ENCODE measurements around the gene TBC1D21.

TBC1D21 gene

DNA sequence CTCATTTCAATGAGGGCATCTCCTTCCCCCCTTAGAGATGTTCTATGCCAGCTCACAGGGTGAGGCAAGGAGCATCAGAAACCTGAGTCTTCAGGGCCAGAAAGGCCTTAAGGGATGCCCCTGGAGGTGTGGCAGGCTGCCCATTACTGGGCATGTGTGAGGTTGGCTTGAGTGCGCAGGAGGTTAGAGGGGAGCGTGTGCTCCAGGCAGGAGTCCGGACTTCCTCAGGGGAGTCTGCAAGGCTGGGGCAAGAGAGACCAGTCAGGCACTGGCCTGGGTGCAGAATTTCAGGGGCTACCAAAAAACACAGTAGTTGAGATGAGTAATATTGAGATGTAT, 54.8 kb downstream of the TBC1D21 start:
- CTCF ChIA-PET, result interaction anchor here (0.6 to 2.3 kb wide), 13 partner anchors 8 to 112 kb away, joined by 3 to 13 read pairs (median 4); no protein-coding TSS in a partner anchor
- TF ChIP-seq HDGF (IDR thresholded peaks at IDR 0.05; ENCODE audit: borderline replicate concordance) (no peak), LEF1 (IDR thresholded peaks at IDR 0.05; ENCODE audit: borderline replicate concordance) (no peak), CTBP1 (IDR thresholded peaks at IDR 0.05; ENCODE audit: borderline replicate concordance) (no peak), NFRKB (IDR thresholded peaks at IDR 0.05) (no peak)
- TF ChIP-seq, protein P1, sequence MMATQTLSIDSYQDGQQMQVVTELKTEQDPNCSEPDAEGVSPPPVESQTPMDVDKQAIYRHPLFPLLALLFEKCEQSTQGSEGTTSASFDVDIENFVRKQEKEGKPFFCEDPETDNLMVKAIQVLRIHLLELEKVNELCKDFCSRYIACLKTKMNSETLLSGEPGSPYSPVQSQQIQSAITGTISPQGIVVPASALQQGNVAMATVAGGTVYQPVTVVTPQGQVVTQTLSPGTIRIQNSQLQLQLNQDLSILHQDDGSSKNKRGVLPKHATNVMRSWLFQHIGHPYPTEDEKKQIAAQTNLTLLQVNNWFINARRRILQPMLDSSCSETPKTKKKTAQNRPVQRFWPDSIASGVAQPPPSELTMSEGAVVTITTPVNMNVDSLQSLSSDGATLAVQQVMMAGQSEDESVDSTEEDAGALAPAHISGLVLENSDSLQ (IDR thresholded peaks at IDR 0.05), result no peak
- POLR2A ChIA-PET, result interaction anchor here (0.7 to 3.0 kb wide), 8 partner anchors 8 to 86 kb away, joined by 3 to 17 read pairs (median 4); no protein-coding TSS in a partner anchor
- no peak for DNase-seq (ENCODE audit: extremely low spot score)

DNA sequence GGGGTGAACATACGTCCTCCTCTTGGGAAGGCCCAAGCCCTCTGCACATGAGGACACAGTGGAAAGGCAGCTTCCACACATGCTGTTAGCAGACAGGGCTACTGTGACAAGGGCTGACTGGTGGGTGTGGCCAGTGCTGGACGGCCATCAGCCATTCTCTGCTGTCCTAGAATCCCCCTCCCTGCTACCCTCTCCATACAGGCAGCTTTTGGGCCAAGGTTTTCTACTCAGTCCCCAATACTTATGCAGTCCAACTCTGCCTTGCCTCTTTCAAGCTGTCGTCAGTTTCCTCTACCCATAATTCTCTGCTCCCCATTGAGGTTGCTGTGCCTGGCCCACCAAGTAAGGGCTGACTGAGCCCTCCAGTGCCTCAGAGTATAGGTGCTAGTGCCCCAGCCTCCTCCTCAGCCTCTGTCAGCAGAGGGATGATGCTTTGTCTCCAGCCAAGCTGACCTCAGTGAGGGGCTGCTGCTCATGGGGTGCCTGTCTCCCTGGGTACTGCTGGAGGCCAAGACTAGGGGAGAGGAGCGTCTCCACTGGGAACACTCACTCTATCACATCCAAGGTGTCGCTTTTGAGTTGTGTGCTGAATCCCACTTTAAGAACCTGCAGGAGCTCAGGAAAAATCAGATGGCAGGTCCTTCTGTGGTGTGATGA, 55.7 kb downstream of the TBC1D21 start:
- CTCF ChIA-PET, result interaction anchor here (0.5 to 1.5 kb wide), 3 partner anchors 10 to 465 kb away, joined by 3 to 7 read pairs (median 3); no protein-coding TSS in a partner anchor
- DNase-seq (ENCODE audit: extremely low spot score), result no peak
- POLR2A ChIA-PET, result no interaction called here
- no peak for TF ChIP-seq L3MBTL2 (conservative IDR thresholded peaks at IDR 0.05)

DNA sequence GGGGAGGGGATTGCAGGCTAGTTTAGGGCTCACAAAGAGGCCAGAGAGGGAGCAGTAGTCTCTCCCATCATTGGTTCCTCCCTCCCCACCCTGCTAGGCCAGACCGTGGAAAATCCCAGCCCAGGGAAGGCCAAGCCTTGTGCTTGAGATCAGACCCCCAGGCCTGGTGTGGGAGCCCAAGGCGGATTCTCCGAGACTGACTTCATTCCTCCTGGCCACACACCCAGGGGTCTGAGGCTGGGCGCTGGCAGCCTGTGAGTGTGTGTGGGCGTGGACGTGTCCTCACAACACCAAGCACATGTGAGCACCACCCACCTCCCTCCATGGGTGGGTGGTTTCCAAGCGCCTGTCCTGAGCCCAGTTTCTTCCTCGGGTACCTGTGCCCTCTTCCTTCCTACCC, 57.0 kb downstream of the TBC1D21 start:
- TF ChIP-seq NFRKB (IDR thresholded peaks at IDR 0.05) (no peak), FOXA1 (IDR thresholded peaks at IDR 0.05) (no peak), ELF4 (IDR thresholded peaks at IDR 0.05) (no peak), FOXM1 (IDR thresholded peaks at IDR 0.05; ENCODE audit: borderline replicate concordance) (no peak), CTBP1 (IDR thresholded peaks at IDR 0.05; ENCODE audit: borderline replicate concordance) (no peak), TARDBP (IDR thresholded peaks at IDR 0.05) (no peak), SP1 (IDR thresholded peaks at IDR 0.05) (no peak), LEF1 (IDR thresholded peaks at IDR 0.05; ENCODE audit: borderline replicate concordance) (no peak)
- TF ChIP-seq, protein P1 (IDR thresholded peaks at IDR 0.05), result no peak
- CTCF ChIA-PET, result interaction anchor here (1.0 kb wide), 1 partner anchor 57 kb away, joined by 3 read pairs; the partner anchor contains the start of gene TBC1D21
- POLR2A ChIA-PET, result no interaction called here
- DNase-seq (ENCODE audit: extremely low spot score), result no peak

DNA sequence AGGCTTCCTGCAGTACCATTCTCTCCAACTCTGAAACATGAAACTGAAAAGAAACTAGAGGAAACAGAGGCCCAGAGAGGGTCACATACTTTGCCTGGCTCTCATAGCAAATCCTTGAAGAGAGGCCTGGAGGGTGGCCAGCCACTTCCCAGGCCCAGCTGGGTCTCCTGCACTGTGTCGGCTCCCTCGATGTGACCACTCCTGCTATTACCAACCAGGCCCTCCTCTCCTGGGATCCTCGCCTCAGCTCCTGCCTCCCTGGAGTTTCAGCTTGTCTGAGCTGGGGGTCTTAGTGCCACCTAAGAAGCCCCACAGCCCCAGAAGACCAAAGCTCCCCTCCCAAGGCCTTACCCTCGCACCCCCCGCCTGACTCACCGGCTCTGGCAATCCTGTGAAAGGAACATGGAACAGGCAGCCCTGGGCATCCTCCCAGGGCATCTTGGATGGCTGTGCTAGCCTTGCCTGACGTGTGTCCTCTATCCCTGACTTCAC, 57.5 kb downstream of the TBC1D21 start:
- no peak for DNase-seq (ENCODE audit: extremely low spot score)
- POLR2A ChIA-PET, result no interaction called here
- CTCF ChIA-PET, result interaction anchor here (1.0 kb wide), 1 partner anchor 57 kb away, joined by 3 read pairs; the partner anchor contains the start of gene TBC1D21
- TF ChIP-seq FOXM1 (IDR thresholded peaks at IDR 0.05; ENCODE audit: borderline replicate concordance), result no peak
- TF ChIP-seq BHLHE40 (IDR thresholded peaks at IDR 0.05; ENCODE audit: borderline replicate concordance), result no peak
- TF ChIP-seq, protein P1 (IDR thresholded peaks at IDR 0.05), result no peak
- no peak for TF ChIP-seq FOXA1 (IDR thresholded peaks at IDR 0.05)
- TF ChIP-seq ELF4 (IDR thresholded peaks at IDR 0.05), result no peak
- TF ChIP-seq SP1 (IDR thresholded peaks at IDR 0.05), result no peak

DNA sequence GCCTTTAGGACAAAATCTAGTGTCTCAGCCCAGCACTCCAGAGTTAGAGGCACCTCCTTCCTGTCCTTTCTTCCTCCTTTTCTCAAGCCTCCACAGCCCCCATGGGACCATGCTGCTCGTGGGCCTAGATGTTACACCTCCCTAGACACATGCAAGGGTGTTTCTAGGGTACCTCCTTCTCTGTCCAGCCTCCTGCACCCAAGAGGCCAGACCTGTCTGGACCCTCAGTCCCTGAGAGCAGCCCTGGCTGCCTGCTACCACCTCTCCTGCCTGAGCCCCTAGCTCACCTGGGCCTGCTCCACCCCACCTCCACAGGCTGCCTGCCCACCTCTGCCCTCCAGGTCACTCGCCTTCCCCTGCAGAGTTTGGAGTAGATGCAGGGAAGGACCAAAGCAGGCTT, 58.1 kb downstream of the TBC1D21 start:
- no peak for DNase-seq (ENCODE audit: extremely low spot score)
- POLR2A ChIA-PET, result no interaction called here
- TF ChIP-seq FOXA1 (IDR thresholded peaks at IDR 0.05) (no peak), FOXK2 (IDR thresholded peaks at IDR 0.05) (no peak), ELF4 (IDR thresholded peaks at IDR 0.05) (no peak), ZNF384 (IDR thresholded peaks at IDR 0.05) (no peak), BHLHE40 (IDR thresholded peaks at IDR 0.05; ENCODE audit: borderline replicate concordance) (no peak), FOXM1 (IDR thresholded peaks at IDR 0.05; ENCODE audit: borderline replicate concordance) (no peak)
- CTCF ChIA-PET, result interaction anchor here (1.0 kb wide), 1 partner anchor 58 kb away, joined by 3 read pairs; the partner anchor contains the start of gene TBC1D21

DNA sequence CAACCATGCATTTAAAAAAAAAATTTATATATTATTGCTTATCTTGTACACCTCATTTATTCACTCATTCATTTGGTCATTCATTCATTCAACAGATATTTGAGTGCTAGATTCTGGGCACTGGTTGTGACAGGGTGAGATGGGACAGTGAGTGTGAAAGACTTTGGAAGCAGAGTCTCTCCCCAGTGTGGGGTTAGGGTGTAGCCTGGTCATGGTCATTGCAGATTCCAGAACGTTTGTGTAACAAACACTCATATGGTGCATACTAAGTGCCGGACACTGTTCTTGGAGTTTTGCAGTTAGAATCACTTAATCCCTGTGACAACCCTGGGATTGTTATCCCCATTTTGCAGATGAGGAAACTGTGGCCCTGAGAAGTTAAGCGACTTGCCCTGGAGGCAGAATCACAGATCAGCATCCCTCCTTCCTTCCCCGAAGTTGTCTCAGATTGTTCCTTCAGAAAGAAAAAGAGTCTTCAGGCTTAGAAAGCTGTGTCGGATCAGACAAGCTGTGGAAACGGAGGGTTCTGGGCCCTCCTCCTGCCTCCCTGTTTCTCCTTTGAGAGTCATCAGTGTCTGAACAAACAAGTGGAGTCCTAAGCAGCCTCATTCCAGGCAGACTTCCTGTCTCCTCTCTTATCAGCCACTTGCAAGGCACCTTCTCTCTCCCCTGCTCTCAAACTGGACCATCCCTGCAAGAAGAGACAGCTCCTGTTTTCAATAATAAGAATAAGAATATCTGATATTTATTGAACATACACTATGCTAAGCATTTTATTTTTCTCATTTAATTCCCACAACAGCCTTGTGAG, 59.2 kb downstream of the TBC1D21 start:
- CTCF ChIA-PET, result interaction anchor here (0.7 to 1.0 kb wide), 3 partner anchors 9 to 224 kb away, joined by 3 read pairs; no protein-coding TSS in a partner anchor
- no peak for TF ChIP-seq ELF4 (IDR thresholded peaks at IDR 0.05)
- TF ChIP-seq SP1 (IDR thresholded peaks at IDR 0.05), result no peak

DNA sequence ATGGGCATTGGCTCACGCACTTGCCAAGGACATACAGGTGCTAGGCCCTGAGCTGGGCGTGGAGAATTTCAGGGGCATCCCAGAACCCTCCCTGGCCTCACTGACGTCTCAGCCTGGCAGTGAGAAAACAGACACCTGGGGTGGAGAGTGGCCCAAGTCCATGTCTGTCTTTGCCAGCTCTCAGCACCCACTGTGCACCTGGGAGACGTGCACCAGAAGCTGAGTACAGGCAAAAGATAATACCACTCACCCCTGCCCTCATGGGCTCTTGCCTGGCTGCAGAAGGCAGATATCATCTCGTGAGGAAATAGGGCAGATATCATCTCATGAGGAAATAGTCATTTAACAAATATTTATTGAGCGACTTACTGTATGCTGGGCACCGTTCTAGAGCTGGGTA, 60.9 kb downstream of the TBC1D21 start:
- ChIA-PET CTCF (interaction anchor here (0.6 kb wide), 1 partner anchor 14 kb away, joined by 3 read pairs; no protein-coding TSS in a partner anchor), POLR2A (interaction anchor here (1.3 kb wide), 1 partner anchor 28 kb away, joined by 3 read pairs; no protein-coding TSS in a partner anchor)
- DNase-seq (ENCODE audit: extremely low spot score), result no peak
- TF ChIP-seq FOXK2 (IDR thresholded peaks at IDR 0.05), result no peak
- no peak for TF ChIP-seq ARNT (IDR thresholded peaks at IDR 0.05)
- no peak for TF ChIP-seq FOXA1 (IDR thresholded peaks at IDR 0.05)
- TF ChIP-seq TARDBP (IDR thresholded peaks at IDR 0.05), result no peak
- TF ChIP-seq FOXM1 (IDR thresholded peaks at IDR 0.05; ENCODE audit: borderline replicate concordance), result no peak
- no peak for TF ChIP-seq SP1 (IDR thresholded peaks at IDR 0.05)
- TF ChIP-seq ELF4 (IDR thresholded peaks at IDR 0.05), result no peak
- no peak for TF ChIP-seq LEF1 (IDR thresholded peaks at IDR 0.05; ENCODE audit: borderline replicate concordance)
- TF ChIP-seq, protein P1 (IDR thresholded peaks at IDR 0.05), result no peak
- no peak for TF ChIP-seq CTBP1 (IDR thresholded peaks at IDR 0.05; ENCODE audit: borderline replicate concordance)
- no peak for TF ChIP-seq HDGF (IDR thresholded peaks at IDR 0.05; ENCODE audit: borderline replicate concordance)
- no peak for TF ChIP-seq ZNF384 (IDR thresholded peaks at IDR 0.05)
- TF ChIP-seq NFRKB (IDR thresholded peaks at IDR 0.05), result no peak
- TF ChIP-seq BHLHE40 (IDR thresholded peaks at IDR 0.05; ENCODE audit: borderline replicate concordance), result no peak
- no peak for TF ChIP-seq SUZ12 (IDR thresholded peaks at IDR 0.05)
- no peak for TF ChIP-seq L3MBTL2 (conservative IDR thresholded peaks at IDR 0.05)

More for the DNA sequence above, 59.2 kb downstream of the TBC1D21 start:
- POLR2A ChIA-PET, result no interaction called here
- no peak for DNase-seq (ENCODE audit: extremely low spot score)

Data from HEK293T (cell line).